Endometrial microvascular endothelial cells (primary cell): ENCODE results near the gene BNIP2. TPM values are rescaled to one million over a fixed set of nuclear protein-coding genes. Genes with fewer than 3 reads are reported as not detected.

Experiments used
- in situ Hi-C: cut with HindIII; loops from 2 replicates; pipeline ENCODE4 v1.10.0; 2017; ENCODE audit warnings: low sequenced_read_pairs, low pct_unique_long_range_greater_than_20kb; ENCODE audit errors: inconsistent ontology term
- total RNA-seq: library from RNA; depleted of rRNA; stranded (reverse); fragments of >200 nt; gene quantifications from one replicate; pipeline ENCODE4 v1.2.3, GENCODE V29; 2015; ENCODE audit errors: inconsistent ontology term

The BNIP2 gene
- total RNA-seq, 1 donor from 2014 or later, result 100 TPM

DNA sequence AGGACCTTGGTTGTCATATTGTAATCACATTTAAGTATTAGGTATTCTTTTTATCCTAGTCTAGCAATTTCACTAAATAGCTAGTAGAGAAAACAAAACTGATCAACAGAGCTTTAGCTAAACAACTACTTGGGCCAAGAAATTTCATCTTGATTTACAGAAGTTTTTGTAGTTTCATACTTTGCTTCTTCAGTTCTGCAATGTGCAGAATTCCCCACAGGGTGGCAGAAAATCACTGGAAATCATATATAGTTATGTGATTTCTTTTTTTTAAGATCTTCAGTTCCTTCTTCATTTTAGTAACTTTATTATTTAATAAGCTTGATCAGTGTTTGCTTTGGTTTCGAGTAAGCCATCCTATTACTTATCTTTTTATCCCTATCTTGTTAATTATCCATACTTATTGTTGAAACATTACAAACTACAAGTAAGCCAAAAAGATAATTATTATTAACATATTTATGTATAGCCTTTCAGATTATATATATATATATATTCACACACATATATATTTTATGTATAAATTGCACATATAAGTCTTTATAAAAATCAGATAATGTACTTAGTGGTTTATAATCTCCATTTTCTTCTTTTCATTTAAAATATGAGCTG lies 2.2 kb upstream of the BNIP2 start:
- in situ Hi-C loops, result no loop called here

DNA sequence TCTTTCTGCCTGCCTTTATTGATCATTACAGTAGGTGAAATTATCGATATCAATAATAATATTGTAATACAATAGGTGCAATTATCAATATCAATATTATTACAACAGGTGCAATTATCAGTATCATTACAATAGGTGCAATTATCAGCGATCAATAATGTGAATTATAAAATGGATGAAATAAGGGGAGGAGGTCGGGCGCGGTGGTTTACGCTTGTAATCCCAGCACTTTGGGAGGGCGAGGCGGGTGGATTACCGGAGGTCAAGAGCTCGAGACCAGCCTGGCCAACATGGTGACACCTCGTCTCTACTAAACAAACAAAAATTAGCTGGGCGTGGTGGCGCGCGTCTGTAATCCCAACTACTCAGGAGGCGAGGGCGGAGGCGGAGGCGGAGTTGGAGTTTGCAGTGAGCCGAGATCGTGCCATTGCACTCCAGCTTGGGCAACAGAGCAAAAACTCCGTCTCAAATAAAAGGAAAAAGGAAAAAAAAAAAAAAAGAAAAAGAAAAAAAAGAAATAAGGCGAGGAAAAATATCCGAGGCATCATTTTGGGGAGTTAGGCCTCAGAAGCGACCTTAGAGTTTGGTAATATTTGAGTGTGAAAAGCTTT lies 611 bp upstream of the BNIP2 start:
- in situ Hi-C loops, result no loop called here

DNA sequence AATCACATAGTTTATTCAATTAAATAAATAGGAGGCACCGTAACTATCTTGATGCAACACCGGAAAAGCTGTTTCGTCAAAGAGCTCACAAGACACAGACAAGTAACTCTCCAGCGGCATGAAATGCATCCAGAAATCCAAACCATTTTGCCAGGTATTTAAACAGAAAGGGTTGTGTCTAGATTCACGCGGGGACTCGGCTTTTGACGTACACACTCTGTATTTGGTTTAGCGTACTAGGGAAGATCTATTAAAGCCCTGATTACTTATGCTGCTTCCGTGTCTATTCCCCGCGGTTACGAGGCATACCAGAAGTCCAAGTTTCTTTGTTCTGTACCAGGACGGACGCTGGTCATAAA lies 718 bp downstream of the BNIP2 start:
- in situ Hi-C loops, result no loop called here

DNA sequence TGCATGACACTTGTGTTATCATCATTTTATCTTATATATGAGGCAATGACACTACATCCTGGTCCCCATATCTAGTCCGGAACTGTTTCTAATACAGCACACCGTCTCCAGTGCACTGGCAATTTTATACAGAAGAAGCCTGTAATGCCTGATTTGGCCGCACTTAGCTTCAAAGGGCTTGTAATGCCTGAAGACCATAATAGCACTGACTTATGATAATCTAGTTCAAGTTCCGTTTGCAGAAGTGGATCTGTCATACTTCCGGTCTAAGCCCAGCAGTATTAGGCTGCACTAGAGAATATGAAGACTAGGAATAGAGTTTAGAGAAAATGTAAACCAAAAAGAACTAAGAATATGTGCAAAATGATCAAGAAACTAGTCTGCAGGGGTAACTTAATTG lies 1.3 kb downstream of the BNIP2 start:
- in situ Hi-C loops, result no loop called here

DNA sequence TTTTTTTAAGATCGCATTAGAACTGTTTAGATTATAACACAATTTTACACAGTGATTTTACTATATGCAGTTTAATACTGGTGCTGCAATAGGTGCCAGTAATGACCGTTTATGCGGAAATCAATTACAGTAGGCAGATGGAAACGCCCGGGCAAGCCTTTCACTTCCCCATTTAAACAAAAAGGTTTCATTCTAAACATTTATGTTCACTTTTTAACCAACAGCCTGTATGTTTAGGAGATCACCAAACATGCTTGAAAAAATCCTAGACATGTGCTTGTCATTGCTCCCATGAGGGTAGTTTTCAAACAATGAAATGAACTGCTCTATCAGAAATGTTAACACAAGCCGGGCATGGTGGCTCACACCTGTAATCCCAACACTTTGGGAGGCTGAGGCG lies 2.7 kb downstream of the BNIP2 start:
- in situ Hi-C loops, result no loop called here

DNA sequence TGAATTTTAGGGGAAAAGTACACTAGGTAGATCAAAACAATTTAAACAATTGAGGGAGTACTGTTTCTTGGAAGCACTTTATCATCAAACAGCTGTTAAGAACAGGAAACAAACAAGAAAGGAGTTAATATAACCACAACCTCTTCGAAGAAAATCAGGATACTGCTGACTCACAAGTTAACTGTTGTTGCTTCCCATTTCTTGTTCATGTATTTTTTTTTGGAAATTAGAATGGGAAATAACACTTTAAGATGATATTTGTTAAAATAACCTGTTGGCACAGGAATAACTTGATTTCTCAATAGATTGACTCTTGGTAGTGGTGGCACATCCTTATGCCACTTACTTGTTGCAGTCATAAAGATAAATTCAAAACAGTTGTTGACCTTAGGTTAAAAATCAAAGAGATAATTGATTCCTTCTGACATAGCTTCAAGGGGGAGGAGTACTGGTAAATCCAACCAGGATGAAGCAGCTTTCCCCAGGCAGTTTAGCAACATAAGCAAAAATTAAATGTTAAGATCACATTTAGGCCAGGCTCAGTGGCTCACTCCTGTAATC lies 3.3 kb downstream of the BNIP2 start:
- in situ Hi-C loops, result no loop called here

DNA sequence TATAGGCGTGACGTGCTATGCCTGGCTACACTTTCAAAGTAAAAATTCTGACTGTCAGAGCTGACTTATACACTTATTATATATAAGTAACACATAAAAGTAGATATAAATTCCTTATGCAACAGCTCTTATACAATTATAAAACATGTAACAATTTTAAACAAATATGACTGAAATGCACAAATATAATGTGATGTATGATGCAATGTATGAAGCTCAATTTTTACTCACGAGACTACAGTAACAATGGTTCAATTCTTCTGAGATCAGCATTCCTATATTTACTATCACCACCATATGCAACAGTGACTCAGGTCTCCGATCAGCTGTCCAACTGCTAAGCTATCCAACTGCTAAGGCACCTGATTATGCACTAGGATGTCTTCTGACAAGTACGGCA lies 8.2 kb downstream of the BNIP2 start:
- in situ Hi-C loops, result no loop called here

DNA sequence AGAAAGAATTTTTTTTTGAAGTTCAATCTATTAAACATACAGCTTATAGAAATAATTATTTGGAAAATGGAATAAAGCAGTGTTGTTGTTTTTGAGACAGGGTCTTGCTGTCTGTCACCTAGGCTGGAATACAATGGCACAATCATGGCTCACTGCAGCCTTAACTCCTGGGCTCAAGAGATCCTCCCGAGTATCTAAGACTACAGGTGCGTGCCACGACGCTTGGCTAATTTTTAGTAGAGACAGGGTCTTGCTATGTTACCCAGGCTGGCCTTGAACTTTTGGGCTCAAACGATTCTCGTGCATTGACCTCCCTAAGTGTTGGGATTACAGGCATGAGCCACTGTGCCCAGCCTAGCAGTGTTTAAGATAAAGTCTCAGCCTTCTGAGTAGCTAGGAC lies 8.8 kb downstream of the BNIP2 start:
- in situ Hi-C loops, result no loop called here

DNA sequence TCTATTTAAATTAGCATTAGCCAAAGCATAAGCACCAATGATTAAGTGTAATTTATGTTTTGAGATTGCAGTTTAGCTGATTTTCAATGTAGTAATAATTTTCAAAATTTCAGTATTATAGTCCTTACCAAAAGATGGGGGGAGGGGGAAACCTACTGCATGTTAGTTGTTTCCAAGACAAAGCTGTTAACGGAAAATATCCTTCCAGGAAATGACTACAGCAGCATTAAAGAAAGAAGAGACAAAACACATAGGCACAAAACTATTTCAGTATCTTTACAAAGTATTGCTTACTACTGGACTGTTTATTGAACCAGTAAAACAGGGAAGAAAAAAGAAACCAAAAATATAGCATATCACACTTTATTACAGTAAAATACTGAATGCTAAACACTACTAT lies 10.5 kb downstream of the BNIP2 start:
- in situ Hi-C loops, result no loop called here

DNA sequence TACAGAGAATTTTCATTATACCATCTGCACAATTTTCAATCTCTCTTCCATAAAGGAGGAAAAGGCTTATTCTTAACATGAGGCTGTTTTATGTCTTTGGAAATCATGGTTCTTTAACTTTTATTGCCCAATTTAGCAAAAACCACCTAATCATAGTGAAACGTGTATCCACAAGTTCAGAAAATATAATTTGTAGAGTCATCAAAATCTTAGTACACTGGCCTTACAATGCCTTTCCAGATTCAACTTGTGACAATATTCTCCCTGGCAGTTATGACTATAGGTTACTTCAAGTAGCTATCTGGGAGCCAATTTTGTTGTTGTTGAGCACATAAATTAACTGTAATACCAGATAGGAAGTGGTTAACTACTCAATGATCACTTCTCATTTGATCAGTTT lies 10.9 kb downstream of the BNIP2 start:
- in situ Hi-C loops, result no loop called here

DNA sequence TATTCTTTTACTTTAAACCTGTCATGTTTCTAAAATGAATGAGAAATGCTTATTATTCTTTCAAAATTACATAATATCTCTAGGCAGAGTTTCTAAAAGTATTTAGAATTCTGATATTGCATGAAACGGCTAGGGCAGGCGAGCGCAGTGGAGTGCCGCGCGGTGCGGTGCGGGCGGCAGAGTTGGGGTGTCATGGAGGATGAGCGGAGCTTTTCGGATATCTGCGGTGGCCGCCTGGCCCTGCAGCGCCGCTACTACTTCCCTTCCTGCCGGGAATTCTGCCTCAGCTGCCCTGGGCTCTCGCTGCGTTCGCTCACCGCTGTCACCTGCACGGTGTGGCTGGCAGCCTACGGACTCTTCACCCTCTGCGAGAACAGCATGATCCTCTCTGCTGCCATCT lies 12.6 kb downstream of the BNIP2 start:
- in situ Hi-C loops, result no loop called here

DNA sequence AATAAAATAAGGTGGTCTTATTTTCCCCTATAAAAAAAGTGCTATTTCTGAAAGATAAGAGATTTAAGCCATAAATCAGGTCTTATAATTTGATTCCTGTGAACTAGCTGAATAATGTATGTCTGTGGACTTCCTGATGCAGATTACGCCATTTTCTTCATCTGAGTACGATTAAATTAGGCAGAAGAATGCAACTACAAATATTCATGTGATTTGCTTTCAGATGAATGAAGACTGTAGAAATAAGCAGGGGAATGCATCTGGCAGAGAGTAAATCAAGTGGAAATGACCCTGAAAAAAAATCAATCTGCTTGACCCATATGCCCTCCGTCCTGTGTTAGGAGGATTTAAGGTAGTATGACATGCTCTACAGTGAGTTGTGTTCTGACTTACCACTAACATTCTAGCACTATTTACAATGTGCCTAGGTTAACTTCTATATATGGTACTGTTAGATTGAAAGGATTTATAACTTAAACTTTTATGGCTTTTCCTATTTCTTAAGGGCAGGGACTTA lies 14.7 kb downstream of the BNIP2 start:
- in situ Hi-C loops, result no loop called here

DNA sequence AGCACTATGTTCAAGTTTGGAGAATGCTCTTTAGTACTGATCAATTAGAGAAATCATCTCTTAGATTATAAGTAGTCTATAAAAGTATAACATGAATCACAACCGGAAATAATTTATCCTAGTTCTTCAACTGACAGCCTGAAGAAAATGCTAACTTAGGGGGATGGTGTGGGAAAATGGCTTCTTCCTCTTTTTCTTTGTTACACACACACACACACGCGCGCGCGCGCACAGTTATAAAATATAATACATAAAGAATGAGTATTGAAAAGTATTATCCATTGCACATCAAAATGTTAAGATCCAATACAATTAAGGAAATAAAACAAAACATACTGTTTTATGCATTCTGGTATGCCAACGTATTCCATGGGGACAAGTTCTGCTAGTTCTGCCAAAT lies 20.6 kb downstream of the BNIP2 start:
- in situ Hi-C loops, result no loop called here

DNA sequence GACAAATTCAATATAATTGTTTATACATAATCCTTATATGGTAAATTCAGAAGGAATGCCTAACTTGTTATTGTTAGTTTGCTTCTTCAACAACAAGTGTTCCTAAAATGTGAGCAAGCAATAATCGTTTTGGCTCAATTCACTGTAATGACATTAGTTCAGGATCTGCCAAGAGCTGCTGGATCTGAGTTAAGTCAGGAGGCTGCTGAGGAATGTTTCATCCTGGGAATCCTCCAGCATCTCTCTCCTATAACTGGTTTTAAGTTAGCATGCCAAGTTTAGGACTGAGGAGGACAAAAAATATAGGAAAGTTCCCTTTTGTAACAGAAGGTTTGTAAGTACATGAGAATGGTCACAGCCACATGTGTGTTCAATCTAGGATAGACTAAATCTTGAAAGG lies 26.9 kb downstream of the BNIP2 start:
- in situ Hi-C loops, result no loop called here

DNA sequence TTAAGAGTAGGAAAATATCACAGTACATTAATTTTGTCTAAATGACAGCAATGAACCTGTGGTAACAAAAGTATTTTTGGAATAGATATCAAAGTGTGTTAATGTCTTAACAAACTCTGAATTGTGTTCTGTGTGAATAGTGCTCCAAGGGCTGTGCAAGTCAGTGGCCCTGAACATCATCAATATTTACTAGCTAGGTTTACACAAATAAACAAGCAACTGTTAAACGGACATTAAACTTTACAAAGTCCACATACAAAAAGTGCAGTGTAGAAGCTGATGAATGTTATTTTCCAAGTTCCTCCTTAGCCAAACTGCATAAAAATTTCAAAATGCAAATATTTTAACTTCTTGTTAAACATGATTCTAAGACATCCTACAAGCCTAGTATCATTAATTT lies 29.8 kb downstream of the BNIP2 start:
- in situ Hi-C loops, result no loop called here

DNA sequence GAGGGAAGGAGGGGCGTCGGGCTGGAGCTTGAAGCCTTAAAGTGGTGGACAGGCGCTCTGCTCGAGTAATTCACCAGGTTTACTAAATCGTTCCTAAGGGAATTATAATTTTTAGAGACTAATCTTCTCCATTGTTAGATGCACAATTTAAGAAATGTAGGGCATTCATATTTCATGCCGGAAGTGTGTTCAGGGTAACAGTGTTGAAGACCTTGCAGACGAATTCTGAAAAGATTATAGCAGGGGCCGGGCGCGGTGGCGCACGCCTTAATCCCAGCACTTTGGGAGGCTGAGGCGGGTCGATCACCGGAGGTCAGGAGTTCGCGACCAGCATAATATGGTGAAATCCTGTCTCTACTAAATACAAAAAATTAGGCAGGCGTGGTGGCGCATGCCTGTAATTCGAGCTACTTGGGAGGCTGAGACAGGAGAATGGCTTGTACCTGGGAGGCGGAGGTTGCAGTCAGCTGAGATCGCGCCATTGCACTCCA lies 31.4 kb downstream of the BNIP2 start:
- in situ Hi-C loops, result no loop called here

DNA sequence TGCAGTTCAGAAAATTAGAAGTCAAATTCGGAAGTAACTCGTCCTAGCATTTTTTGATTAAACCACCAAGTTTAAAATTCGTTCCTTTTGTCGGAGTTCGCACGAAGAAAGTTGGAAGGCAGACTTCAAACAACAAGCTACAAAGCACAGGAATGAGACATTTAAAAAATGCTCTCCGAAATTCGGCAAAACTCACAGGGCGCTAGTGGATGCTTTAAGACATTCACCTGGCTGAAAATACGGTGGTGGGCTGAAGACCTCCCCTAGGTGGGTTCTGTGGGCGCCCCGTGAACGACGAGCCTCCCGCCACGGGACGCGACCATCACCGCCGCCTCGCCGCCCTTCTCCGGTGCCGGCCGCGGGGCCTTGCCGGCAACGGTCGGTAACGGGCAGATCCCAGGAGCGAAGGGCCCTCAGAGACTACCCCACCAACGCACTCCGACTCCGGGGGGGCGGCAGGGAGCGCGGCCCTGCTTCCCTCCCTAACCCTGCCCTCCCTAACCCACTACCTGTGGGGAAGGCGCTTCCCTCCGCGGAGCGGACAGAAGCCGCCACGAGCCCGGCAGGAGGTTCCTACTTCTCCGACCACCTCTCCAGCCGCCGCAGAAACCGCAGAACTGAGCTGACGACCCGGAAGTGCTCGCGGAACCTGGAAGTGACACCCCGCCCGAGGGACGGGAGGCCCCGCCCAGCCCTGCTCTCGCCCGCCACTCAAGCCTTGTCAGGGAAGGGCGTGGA lies 32.1 kb downstream of the BNIP2 start, which contains the start of gene GTF2A2:
TSS of gene GTF2A2 (minus strand) at position 619 of the 738 bp plus-strand sequence. CDS start 5,238 bp downstream, outside the sequence.
- in situ Hi-C loops, result no loop called here

DNA sequence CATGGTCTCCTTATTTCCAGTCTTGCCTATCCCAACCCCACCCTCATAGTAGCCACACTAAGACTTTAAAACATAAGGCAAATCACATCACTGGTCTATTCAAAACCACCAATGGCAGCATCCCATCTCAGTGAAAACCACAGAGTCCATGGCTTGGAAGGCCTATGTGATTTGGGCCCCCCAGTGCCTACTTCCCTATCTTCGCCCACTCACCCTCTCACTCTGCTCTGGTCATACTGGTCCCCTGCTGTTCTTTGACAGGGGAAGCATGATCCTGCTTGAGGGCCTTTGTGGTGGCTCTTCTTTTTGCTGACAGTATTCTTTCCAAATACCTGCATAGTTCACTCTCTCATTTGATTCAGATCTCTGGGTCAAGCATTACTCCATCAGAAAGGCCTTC lies 35.1 kb downstream of the BNIP2 start:
- in situ Hi-C loops, result no loop called here

DNA sequence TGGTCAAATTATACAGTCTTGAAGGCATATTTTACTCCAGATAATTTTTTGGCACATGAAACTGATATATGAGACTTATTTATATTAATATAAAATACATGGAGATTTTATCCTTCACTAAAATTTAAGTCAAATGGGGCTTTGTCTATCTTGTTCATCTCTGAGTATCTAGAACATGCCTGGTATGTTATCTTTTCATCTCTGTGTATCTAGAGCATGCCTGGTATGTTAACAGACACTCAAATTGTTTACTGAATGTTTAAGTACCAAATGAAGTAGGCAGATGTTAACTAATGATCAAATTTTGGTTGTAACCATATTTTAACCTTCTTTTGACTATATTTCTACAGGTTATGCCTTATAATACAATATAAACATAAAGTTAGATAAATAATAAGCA lies 39.5 kb downstream of the BNIP2 start:
- in situ Hi-C loops, result no loop called here

DNA sequence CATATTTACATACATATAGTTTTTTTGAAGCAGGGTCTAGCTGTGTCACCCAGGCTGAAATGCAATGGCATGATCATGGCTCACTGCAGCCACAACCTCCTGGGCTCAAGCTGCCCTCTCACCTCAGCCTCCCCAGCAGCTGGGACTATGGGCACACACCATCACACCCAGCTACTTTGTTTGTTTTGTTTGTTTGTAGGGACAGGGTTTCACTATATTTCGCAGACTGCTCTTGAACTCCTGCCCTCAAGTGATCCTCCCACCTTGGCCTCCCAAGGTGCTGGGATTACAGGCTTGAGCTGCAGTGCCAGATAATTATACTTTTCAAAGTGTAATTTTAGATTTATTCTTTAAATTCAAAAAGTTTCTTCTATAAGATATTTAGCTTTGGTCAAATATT lies 42.0 kb downstream of the BNIP2 start:
- in situ Hi-C loops, result no loop called here
